ENCODE results near the gene NCKAP1. TPM values are rescaled to one million over a fixed set of nuclear protein-coding genes. Genes with fewer than 3 reads are reported as not detected.

NCKAP1 gene
- total RNA-seq, 2 donors from 2014 or later = 107 to 113 TPM

GRCh38 chr2:182918961-182919652 is 119.2 kb downstream of the NCKAP1 start:
- no peak overlapping the region for H3K27ac ChIP-seq
- no peak for DNase-seq (ENCODE audit: low spot score)
- no peaks in the 10 kb centered on the region for H3K4me1 ChIP-seq

GRCh38 chr2:182917924-182918323 is 120.3 kb downstream of the NCKAP1 start:
- H3K27me3 ChIP-seq = no peaks in the 10 kb centered on the region
- peaks cover 26% of the 10 kb centered on the region for H3K36me3 ChIP-seq
- no peak for DNase-seq (ENCODE audit: low spot score)
- H3K4me1 ChIP-seq = no peaks in the 10 kb centered on the region
- no peak overlapping the region for H3K27ac ChIP-seq
- no peak overlapping the region for H3K4me3 ChIP-seq
- TF ChIP-seq CTCF (IDR thresholded peaks at IDR 0.05) = no peak
- no peaks in the 10 kb centered on the region for H3K9me3 ChIP-seq

More at GRCh38 chr2:182918961-182919652, 119.2 kb downstream of the NCKAP1 start:
- no peak for TF ChIP-seq CTCF (IDR thresholded peaks at IDR 0.05)
- H3K9me3 ChIP-seq = no peaks in the 10 kb centered on the region
- H3K27me3 ChIP-seq = no peaks in the 10 kb centered on the region
- H3K4me3 ChIP-seq = no peak overlapping the region
- H3K36me3 ChIP-seq = peaks cover 25% of the 10 kb centered on the region

- no peak for TF ChIP-seq CTCF (IDR thresholded peaks at IDR 0.05)
- H3K27me3 ChIP-seq = no peaks in the 10 kb centered on the region
- peaks cover 25% of the 10 kb centered on the region for H3K36me3 ChIP-seq
- H3K4me1 ChIP-seq = no peaks in the 10 kb centered on the region
- H3K27ac ChIP-seq = no peak overlapping the region
- DNase-seq (ENCODE audit: low spot score) = no peak
- H3K4me3 ChIP-seq = no peak overlapping the region
- no peaks in the 10 kb centered on the region for H3K9me3 ChIP-seq
Measured at GRCh38 chr2:182916417-182916816, 121.8 kb downstream of the NCKAP1 start.

GRCh38 chr2:182915369-182916326 is 122.6 kb downstream of the NCKAP1 start:
- no peaks in the 10 kb centered on the region for H3K27me3 ChIP-seq
- no peak overlapping the region for H3K4me3 ChIP-seq
- peaks cover 29% of the 10 kb centered on the region for H3K36me3 ChIP-seq
- no peak for DNase-seq (ENCODE audit: low spot score)
- no peaks in the 10 kb centered on the region for H3K4me1 ChIP-seq
- TF ChIP-seq CTCF (IDR thresholded peaks at IDR 0.05) = no peak
- no peaks in the 10 kb centered on the region for H3K9me3 ChIP-seq
- peak overlapping the region in 1 of 2 donors; percentile 67 for H3K27ac ChIP-seq

GRCh38 chr2:182914852-182915251 is 123.4 kb downstream of the NCKAP1 start:
- no peak for TF ChIP-seq CTCF (IDR thresholded peaks at IDR 0.05)
- Histone ChIP-seq H3K9me3 (no peaks in the 10 kb centered on the region), H3K4me1 (no peaks in the 10 kb centered on the region), H3K36me3 (peaks cover 37% of the 10 kb centered on the region), H3K27ac (peak overlapping the region in 1 of 2 donors; percentile 67), H3K27me3 (no peaks in the 10 kb centered on the region), H3K4me3 (no peak overlapping the region)
- no peak for DNase-seq (ENCODE audit: low spot score)
